Stimulated activated CD8-positive, alpha-beta memory T cell treated with anti-CD3 and anti-CD28 coated beads, Interleukin-4, amount 100 ng/mL, for 48 hours (primary cell): ENCODE measurements around the gene NRXN2.
"Not testable (repeated sequence)": the region's sequence is repeated elsewhere in the genome, so short reads cannot be mapped to it uniquely, and the experiment has no call there.

Source experiments
- DNase-seq: peaks from one replicate; pipeline ENCODE4 v3.0.0-alpha.2; 2020

Gene NRXN2

DNA sequence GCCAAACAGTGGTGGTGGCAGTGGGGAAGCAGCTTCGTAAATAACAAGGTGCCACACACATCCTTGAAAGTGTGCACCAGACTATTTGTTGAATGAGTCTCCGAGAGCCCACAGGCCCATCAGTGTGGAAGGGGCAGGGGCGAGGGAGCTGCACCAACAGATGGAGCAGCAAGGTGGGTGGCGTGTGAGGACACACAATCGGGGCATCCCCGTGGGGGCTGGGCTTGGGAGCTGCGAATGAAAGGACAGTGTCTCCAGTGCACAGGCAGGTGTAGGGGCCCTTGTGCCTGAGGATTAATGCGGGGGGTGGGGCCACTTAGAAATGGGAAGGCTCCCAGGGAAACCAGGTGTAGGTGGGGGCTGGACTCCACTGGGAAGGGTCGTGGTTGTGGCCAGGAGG, 2.8 kb downstream of the NRXN2 start:
- DNase-seq: no peak

DNA sequence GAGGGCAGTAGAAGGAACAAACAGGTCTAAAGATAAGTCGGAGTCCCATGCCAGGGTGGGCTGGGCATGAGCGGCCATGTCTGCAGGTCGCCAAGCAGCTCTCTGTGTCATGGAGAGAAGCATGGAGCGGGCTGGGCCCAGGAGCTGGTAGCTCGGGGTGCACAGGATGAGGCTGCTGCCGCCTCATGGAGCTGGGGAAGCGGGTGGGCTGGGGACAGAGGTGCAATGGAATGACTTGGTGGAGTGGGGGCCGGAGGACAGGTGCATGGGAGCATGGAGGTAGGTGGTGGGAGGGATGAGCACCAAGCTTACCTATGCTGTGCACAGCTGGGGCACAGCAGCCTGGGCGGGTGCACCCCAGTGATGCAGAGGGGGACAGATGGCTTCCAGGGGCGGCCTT, 3.6 kb downstream of the NRXN2 start:
- no peak for DNase-seq

DNA sequence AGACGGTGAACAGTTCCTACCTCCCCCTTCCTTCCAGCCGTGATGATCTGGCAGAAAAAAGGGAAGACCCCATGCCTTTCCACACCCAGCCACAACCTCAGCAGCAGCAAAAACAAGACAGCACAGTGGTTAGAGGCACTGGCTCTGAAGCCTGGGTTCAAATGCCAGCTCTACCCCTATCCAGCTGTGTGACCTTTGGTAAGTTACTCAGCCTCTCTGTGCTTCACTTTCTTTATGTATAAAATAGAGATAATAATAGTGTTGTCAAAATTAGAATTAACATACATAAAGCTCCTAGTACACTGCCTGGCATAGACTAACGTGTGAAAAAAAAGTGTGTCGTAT, 4.2 kb downstream of the NRXN2 start:
- no peak for DNase-seq

DNA sequence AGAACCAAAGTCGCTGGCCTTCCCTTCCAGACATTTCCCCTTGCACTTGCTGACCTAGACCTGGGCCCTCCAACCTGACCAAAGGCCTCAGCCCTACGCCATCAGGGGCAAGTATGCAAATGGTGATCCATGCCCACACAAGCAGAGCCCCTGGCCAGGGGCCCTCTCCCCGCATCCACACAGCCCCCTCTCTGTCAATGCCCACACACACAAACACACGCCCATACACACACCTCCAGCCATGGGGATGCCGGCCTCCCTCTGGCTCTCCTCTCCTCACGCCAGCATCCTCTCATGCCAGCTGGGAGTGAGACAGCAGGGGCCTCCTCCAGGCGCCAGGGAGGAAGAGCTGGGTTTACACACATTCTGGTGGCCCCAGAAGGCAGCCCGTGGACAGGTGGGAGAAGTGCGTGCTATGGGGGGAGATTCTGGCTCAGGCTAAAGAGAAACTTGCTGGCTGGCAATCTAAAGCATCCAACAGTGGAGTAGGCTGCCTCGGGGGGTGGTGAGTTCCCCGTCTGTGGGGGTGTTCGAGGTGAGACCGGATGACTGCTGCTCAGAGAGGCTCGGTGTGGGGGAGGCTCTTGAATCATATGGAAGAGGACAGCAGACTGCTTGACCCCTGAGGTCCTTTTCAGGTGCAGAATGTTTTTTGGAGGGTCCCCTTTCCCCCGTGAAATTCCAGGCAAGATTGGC, 4.8 kb downstream of the NRXN2 start:
- DNase-seq: no peak

DNA sequence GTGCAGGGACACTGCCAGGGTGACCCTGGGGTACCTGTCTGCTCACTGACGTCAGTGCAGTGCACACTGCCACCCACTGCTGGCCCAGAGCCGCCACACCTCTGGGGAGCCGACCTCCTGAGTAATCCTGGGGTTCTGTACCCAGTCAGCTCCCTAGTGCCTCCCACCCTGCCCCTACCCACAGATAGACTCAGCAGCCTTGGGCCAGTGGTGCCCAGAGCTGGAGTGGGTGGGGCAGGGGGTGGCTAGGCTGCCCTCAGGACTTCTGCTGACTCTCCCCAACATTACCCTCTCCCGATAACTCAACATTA, 5.8 kb downstream of the NRXN2 start:
- no peak for DNase-seq

DNA sequence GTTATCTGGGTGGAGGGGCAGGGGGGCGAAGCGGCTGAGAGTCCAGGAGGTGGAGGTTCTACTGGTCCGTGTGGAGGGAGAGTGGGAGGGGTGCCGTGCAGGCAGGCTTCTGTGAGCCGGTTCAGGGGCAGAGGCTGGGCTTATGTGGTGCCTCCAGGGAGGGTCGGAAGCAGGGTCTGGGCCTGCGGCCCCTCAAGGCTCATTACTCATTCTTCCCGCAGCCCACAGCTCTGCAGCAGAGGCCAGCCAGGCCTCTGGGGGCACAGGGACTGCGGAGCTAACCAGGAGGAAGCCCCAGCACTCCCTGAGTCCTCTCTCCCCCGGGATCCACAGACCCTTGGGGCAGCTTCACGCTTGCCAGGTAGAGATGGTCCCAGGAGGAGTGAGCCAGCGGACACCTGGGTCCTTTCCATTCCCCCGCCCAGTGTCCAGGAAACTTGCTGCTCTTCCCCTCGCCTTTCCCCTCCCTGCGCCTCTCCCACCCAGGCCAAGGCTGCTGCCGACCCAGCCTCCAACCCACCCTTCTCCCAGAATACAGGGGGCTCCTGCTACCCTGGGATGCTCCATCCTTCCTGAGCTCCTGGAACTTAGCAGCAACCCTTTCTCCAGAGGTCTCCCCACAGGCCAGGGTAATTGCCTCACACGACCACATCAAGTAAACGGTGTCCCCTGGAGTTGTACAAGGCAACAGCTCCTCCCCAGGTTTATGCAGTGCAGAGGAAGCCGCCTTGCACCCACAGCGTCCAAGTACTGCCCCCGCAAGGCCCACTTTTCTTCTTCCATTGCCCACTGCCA, 6.3 kb downstream of the NRXN2 start:
- DNase-seq: no peak

DNA sequence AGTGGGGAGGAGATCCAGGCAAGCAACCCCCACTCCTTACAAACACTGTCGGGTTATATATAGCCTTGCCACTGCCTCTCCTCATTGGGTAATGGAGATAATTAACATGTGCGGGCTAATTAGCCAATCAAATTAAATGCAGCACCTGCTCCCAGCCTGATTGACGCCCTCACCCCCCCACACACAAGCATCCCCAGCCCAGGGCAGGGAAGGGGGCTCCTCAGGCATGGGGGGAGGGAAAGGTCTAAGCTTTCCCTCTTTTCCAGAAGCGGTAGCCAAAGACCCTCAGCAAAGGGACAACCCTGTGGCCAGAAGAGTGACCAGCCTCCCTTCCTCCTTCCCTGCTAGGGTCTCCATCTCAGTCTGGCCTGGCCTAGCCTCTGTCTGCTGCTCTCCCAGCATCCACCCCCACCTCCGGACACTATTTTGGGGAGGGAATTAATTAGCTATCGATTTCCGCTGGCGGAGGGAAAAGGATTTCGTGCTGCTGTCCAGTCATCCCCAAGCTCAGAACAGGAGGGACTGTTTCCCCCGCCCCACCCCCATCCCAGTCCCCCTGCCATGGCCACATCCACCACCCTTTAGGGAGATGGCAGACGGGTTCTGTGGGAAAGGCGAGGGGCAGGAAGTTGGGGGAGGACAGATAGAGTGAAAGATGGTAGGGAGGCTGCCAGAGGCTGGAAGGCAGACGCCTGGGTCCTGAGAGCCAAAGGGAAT, 7.1 kb downstream of the NRXN2 start:
- no peak for DNase-seq

DNA sequence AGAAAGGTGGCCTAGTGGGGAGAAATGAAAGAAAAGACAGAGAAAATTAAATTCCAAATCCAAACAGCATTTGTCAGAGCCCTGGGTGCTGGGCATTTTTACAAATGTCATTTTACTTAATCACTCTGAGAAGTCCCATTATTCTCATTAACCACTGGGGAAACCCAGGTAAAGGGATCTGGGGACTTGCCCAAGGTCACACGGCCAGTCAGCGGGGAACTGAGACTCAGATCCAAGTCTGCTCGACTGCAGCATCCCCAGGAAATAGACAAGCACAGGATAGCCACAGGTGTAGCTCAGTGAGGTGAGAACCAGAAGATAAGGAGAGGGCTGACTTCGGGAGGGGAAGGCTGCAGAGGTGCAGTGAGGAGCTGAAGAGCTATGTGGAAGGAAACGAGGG, 7.9 kb downstream of the NRXN2 start:
- no peak for DNase-seq

DNA sequence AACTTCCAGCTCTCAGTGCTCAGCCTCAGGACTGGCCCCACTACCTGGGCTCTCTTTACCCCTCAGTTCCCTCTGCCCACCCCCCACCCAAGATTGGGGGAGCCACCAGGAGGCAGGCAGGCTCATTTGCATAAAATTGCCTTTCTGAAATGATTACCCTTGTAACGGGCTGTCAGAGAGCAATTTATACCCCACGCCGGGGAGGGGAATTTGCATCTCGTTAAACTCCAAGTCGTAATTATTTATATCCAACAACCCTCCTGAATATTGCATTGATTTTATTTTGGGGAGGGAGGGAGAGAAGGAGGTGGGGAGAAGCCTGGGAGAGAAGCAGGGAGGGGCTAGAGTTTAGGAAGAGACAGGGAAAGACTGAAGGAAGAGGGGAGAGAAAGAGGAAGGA, 8.3 kb downstream of the NRXN2 start:
- DNase-seq: no peak

DNA sequence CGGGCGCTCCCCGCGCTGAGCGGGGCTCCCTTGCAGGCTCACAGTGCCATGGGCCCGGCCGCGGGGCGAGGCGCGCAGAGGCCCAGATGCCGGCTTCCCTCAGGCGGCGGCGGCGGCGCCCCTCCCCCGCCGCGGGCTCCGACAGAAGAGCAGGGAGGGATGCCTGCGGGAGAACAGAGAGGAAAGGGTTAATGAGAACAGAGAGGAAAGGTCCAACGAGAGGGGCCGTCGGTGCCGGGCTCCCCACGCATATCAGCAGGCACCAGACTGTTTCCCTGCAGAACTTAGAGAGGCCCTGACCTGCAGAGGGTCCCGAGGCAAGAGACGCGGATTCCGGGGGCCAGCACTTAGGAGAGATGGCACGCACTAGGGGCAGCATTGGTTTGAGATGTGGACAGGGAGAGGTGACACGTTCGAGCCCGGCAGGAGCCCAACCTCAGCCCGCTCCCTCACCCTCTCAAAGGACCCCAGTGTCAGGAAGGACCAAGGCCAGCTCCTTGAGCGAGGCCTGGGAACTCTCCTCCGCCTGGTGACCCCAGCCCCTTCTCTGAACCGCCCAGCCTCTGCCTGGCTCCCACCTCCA, 9.1 kb downstream of the NRXN2 start:
- no peak for DNase-seq

DNA sequence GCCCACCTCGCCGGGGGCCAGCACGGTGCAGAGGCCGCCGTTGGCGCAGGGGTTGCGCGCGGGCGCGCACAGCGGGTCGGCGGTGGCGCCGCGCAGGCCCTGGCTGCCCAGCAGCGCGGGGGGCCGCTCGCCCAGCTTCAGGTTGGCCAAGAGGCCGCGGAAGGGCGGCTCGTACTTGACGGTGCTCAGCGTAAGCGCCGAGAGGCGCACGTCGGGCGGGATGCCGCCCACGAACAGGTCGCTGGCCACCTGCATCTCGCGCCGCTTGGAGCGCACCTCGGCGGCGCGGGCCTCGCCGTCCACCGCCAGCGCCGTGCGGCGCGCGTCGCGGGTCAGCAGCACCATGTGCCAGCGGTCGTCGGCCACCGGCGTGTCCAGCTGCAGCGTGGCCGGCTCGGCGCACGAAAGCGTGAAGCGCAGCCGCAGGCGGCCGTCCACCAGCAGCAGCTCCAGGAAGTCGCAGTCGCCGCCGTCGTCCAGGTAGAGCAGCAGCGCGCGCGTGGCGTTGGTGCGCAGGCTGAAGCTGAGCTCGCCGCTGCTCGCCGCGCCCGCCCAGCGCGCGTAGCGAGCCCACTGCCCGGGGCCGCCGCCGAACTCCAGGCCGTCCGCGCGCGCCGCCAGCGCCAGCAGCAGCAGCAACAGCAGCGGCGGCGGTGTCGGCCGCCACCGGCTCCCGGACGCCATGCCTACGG, 9.8 kb downstream of the NRXN2 start:
- no peak for DNase-seq

DNA sequence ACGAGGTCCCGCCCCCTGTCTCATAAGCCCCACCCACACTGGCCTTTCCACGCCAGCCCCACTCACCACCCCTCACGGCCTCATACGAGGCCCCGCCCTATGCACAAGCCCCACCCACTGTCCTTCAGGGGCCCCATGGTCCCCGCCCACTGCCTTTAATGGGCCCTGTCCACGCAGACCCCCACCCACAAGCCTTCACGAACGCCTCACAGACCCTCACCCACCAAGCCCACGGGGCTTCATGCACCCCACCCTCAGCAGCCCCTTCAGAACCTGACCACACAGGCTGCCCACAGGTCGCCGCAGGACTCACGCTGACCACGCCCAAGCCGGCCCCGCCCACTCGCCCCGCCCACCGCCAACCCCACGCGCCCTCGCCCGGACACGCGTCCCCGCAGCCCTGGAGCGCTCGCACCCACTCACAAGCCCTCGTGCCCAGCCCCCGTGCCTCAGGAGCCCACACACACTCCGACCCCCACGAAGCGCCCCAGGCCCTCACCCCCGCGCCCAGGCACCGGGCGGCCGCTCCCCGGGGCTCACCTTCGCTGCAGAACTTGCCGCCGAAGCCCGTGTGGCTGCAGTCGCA, 10.5 kb downstream of the NRXN2 start:
- no peak for DNase-seq

DNA sequence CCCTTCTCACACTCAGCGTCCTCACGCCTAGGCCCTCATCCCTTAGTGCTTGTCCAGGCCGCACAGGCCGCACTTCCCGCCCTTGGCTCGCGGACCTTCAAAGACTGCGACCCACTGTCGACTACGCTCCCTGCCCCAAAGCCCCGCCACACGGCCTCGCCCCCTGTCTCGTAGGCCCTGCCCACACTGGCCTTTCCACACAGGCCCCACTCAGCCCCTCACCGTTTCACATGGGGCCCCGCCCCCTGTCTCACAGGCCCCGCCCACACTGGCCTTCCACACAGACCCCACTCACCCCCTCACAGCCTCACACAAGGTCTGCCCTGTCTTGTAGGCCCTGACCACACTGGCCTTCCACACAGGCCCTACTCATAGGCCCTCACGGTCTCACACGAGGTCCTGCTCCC, 11.0 kb downstream of the NRXN2 start:
- no peak for DNase-seq

DNA sequence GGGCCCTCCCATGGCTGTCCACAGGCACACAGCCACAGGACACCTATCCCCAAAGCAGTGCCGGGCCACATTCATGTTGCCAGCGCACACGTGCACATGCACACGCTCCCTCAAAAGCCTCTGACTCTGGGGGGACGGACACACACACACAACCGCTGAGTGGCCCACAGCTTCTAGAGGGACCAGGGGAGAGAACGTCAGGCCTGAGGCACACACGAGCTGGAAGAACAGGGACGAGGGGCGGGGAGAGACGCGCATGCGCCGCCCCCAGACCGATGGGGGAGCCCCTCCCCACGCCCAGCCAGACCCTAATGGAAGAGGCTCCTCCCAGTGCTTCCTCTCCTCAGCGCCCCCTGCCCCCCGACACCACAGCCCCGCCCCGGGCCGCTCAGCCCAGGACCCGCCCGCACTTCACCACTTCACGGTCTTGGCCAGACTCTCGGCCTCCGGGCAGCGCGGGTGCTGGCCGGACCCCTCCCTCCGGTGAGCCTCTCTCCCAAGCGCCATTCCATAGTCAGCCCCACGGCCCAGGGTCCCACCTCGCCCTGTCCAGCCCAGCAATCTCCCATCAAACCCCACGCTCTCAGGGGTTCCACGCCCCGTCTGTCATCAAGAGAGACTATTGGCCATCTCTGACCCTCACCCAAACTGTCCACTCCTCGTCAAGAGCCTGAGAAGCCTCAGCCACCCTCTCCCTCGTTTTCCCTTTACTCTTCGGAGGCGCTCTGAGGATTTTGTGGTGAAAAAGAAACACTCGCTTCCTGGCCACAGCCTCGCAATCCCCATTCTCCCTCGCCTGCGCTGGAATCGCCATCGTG, 11.7 kb downstream of the NRXN2 start:
- no peak for DNase-seq

DNA sequence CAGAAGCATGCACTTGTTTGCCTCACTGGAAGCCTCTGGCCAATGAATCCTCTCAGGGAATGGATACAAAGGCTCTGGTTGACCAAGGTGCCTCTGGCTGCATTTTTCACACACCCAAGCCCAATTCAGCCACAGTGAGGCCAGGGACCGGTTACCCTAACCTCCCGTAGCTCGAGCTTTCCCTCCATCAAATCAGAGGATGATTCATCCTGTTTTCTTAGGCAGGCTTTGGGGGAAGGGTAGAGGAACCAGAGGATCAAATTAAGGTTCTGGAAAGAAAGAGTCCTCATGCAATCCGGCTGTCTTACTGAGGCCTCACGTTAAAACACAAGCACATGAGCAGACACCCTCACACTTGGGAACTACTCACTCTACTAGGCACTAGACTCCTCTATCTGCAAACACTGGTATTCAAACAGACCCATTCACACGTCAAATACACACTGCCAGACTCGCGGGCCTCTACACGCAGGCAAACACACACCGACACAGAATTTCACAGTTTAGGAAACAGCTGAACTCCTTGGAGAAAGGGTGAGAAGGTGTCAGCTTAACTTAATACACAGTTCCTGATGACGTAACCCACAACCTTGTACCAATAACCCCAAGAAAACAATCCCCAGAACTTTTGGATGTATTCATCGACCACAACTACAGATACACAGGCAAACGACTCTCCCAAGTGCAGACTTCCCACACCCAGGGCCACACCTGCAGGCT, 12.4 kb downstream of the NRXN2 start:
- no peak for DNase-seq

DNA sequence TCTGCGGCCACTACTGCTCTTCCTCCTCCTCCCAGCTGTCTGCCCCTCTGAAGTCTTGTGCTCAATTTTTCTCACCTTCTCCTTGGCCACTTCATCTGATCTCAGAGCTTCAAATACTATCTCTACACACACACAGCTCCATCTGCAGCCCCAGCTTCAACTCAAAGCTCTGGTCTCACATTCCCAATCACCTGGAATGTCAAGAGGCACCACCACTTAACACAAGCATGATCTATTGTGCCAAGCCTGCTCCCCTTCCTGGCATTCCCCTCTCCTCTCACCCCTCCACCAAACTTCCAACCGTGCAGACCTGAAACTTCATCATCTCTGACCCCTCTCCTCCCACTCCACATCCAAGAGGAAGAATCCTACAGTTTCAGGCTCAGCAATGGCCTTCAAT, 17.5 kb downstream of the NRXN2 start:
- DNase-seq: no peak

DNA sequence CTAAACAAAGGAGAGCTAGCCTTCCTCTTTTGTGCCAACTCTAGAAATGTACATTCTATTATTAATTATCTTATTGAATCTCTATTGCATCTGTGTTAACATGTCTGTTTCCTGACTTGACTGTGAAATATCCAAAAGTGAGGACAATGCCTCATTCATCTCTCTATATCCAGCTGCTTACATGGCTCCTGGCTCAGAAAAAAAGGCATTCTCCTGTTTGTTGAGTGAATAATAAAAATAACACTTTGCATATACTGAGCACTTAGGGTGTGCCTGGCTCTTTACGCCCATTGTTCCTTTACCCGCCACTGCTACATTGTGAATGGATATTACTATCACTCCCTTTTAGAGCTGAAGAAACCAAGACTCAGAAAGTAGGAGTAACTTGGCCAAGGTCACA, 19.9 kb downstream of the NRXN2 start:
- no peak for DNase-seq

DNA sequence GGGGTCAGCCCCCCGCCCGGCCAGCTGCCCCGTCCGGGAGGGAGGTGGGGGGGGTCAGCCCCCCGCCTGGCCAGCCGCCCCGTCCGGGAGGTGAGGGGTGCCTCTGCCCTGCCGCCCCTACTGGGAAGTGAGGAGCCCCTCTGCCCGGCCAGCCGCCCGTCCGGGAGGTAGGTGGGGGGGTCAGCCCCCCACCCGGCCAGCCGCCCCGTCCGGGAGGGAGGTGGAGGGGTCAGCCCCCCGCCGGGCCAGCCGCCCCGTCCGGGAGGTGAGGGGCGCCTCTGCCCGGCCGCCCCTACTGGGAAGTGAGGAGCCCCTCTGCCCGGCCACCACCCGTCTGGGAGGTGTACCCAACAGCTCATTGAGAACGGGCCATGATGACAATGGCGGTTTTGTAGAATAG, 21.0 kb downstream of the NRXN2 start:
- DNase-seq: not testable (repeated sequence)

DNA sequence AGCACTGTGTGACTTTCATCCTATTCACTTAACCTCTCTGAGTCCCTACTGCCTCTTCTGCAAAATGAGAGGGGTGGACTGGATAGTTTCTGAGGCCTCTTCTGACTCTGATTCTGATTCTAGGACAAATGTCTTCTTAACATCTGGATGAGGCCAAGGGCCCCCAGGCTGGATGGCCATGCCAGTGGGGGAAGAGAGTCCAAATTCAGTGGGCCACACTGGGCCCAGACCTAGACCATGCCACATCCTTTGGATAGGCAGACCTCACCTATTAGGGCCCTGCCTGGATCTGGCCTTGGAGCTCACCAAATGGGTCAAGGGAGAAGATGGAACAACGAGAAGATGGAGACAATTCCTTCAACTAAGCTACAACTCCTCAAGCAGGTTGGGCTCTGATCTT, 24.6 kb downstream of the NRXN2 start:
- no peak for DNase-seq

DNA sequence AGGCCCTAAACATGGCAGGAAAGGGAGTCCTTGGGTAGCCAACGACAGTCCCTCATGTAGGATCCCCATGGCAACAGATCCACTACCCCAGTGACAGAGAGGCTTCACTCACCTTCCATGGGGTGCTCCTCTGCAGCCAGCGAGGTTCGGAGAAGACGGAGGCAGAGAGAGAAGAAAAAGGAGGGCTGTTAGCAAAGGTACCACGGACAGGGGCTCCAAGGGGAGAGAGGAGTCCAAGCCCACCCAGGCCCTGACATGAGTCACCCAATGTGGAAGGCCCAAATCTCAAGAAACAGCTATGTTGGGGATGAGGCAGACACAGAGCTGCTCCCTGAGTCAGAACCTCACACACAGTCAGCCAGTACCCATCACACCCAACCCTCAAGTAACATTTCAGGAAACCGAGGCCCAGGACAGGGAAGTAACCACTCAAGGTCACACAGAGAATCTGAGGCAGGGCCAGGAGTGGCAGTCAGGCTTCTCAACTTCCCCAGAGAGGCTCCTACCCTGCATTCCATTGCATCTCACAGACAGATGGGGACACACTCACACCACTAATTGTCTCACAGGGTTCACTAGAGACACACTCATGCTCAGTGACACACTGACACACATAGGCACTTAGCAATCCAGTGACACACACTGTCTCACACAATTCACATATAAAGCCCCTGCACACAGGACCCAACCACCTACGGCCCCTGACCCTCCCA, 25.2 kb downstream of the NRXN2 start:
- DNase-seq: no peak

DNA sequence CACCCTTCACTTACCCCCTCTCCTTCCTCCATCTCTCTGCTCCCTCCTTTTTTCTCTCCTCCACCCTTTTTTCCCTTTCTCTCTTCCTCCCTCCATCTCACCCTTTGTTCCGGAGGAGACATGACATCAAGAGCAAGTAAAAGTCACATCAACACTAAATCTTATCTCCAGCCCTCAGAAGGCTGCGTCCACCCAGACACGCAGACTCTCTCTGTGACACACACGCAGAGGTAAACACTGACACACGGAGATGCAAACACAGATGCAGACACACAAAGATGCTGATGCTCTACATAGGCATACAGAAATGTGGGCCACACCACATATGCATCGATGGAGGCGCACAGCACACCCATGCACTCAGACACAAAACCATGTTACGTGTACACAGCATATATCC, 27.0 kb downstream of the NRXN2 start:
- no peak for DNase-seq
